Measurements from ENCODE around the gene GRM7.

GRCh38 chr3:7709376-7710082 is 848.6 kb downstream of the GRM7 start:
- TF ChIP-seq CHD1 (IDR thresholded peaks at IDR 0.05; ENCODE audit: low read depth, low read length) (no peak), CTCF (conservative IDR thresholded peaks at IDR 0.05; ENCODE audit: low read depth, low read length) (no peak), POLR2A (IDR thresholded peaks at IDR 0.05; ENCODE audit: low read depth, low read length) (no peak), MXI1 (IDR thresholded peaks at IDR 0.05; ENCODE audit: borderline replicate concordance, low read depth, low read length) (no peak), CEBPB (IDR thresholded peaks at IDR 0.05; ENCODE audit: low read depth, low read length) (no peak), RCOR1 (IDR thresholded peaks at IDR 0.05; ENCODE audit: insufficient replicate concordance, low read length) (no peak)

All from IMR-90 (cell line).